H9 (cell line): ENCODE measurements around the gene MAGED4. TPM values are rescaled to one million over a fixed set of nuclear protein-coding genes. Genes with fewer than 3 reads are reported as not detected.
"Not testable (repeated sequence)": the region's sequence is repeated elsewhere in the genome, so short reads cannot be mapped to it uniquely, and the experiment has no call there.

ENCODE experiments used
- DNase-seq: peaks from one replicate; pipeline ENCODE4 v3.0.0-alpha.2; 2017
- H2AFZ ChIP-seq: one replicate; pipeline ENCODE4 v1.6.1; 2013; ENCODE audit warnings: mild to moderate bottlenecking, low read length, control low read depth, moderate library complexity
- H2AK5ac ChIP-seq: 2 replicates; pipeline ENCODE4 v1.6.1; 2013; ENCODE audit warnings: low read length, control low read depth, mixed read lengths; ENCODE audit not compliant: insufficient read length
- H2BK120ac ChIP-seq: one replicate; pipeline ENCODE4 v1.6.1; 2013; ENCODE audit warnings: low read depth, mild to moderate bottlenecking, low read length, control low read depth, inconsistent platforms; ENCODE audit not compliant: poor library complexity, severe bottlenecking
- H2BK12ac ChIP-seq: 2 replicates; pipeline ENCODE4 v1.6.1; 2013; ENCODE audit warnings: low read length, control low read depth, mixed read lengths, low read depth; ENCODE audit not compliant: insufficient read length
- H2BK15ac ChIP-seq: 2 replicates; pipeline ENCODE4 v1.6.1; 2013; ENCODE audit warnings: low read depth, low read length, control low read depth
- H2BK20ac ChIP-seq: one replicate; pipeline ENCODE4 v1.6.1; 2013; ENCODE audit warnings: low read depth, mild to moderate bottlenecking, low read length, control low read depth, inconsistent platforms; ENCODE audit not compliant: poor library complexity, severe bottlenecking
- H2BK5ac ChIP-seq: 2 replicates; pipeline ENCODE4 v1.6.1; 2013; ENCODE audit warnings: low read length, control low read depth, mixed read lengths; ENCODE audit not compliant: insufficient read length
- H3K14ac ChIP-seq: 2 replicates; pipeline ENCODE4 v1.6.1; 2013; ENCODE audit warnings: low read length, control low read depth; ENCODE audit not compliant: insufficient read depth
- H3K18ac ChIP-seq: 2 replicates; pipeline ENCODE4 v1.6.1; 2013; ENCODE audit warnings: low read depth, mild to moderate bottlenecking, mixed read lengths, low read length, control low read depth; ENCODE audit not compliant: insufficient read length
- H3K23ac ChIP-seq: 2 replicates; pipeline ENCODE4 v1.6.1; 2013; ENCODE audit warnings: low read length, control low read depth, mixed read lengths, low read depth; ENCODE audit not compliant: insufficient read length
- H3K23me2 ChIP-seq: 2 replicates; pipeline ENCODE4 v1.6.1; 2013; ENCODE audit warnings: low read depth, mild to moderate bottlenecking, mixed read lengths, low read length, control low read depth; ENCODE audit not compliant: insufficient read length, poor library complexity, severe bottlenecking
- H3K27ac ChIP-seq: 2 replicates; pipeline ENCODE4 v1.5.1; 2013; ENCODE audit warnings: low read length, control low read depth, mixed read lengths, low read depth; ENCODE audit not compliant: insufficient read length
- H3K27me3 ChIP-seq: 2 replicates; pipeline ENCODE4 v1.6.1; 2013; ENCODE audit warnings: low read length, control low read depth, inconsistent platforms; ENCODE audit not compliant: insufficient read depth
- H3K4ac ChIP-seq: 2 replicates; pipeline ENCODE4 v1.6.1; 2013; ENCODE audit warnings: low read depth, mild to moderate bottlenecking, control low read depth, inconsistent platforms, low read length, moderate library complexity
- H3K4me1 ChIP-seq: 2 replicates; pipeline ENCODE4 v1.6.1; 2013; ENCODE audit warnings: low read length, control low read depth, inconsistent platforms; ENCODE audit not compliant: insufficient read depth
- H3K4me2 ChIP-seq: 2 replicates; pipeline ENCODE4 v1.6.1; 2013; ENCODE audit warnings: low read length, control low read depth, mixed read lengths; ENCODE audit not compliant: insufficient read length, insufficient read depth
- H3K56ac ChIP-seq: 2 replicates; pipeline ENCODE4 v1.6.1; 2013; ENCODE audit warnings: low read depth, mild to moderate bottlenecking, mixed read lengths, low read length, control low read depth; ENCODE audit not compliant: insufficient read length
- H3K79me1 ChIP-seq: 2 replicates; pipeline ENCODE4 v1.6.1; 2013; ENCODE audit warnings: low read depth, mild to moderate bottlenecking, moderate library complexity, low read length, control low read depth, inconsistent platforms; ENCODE audit not compliant: insufficient read depth, poor library complexity, severe bottlenecking
- H3K79me2 ChIP-seq: 2 replicates; pipeline ENCODE4 v1.6.1; 2013; ENCODE audit warnings: low read length, control low read depth, inconsistent platforms; ENCODE audit not compliant: insufficient read depth
- H3K9ac ChIP-seq: 2 replicates; pipeline ENCODE4 v1.6.1; 2013; ENCODE audit warnings: low read length, control low read depth, mixed read lengths; ENCODE audit not compliant: insufficient read length; ENCODE audit errors: extremely low read depth
- H3K9me3 ChIP-seq: one replicate; pipeline ENCODE4 v1.6.1; 2013; ENCODE audit warnings: low read depth, low read length, inconsistent platforms; ENCODE audit not compliant: control insufficient read depth
- H3T11ph ChIP-seq: one replicate; pipeline ENCODE4 v1.6.1; 2013; ENCODE audit warnings: mild to moderate bottlenecking, low read length, control low read depth, inconsistent platforms
- H4K20me1 ChIP-seq: one replicate; pipeline ENCODE4 v1.6.1; 2013; ENCODE audit not compliant: control insufficient read depth, insufficient read length, insufficient read depth
- H4K5ac ChIP-seq: 2 replicates; pipeline ENCODE4 v1.6.1; 2013; ENCODE audit warnings: low read depth, mild to moderate bottlenecking, mixed read lengths, low read length, control low read depth; ENCODE audit not compliant: insufficient read length
- H4K8ac ChIP-seq: replicated peaks from 2 replicates; pipeline ENCODE4 v1.6.1; 2013; ENCODE audit warnings: low read length, control low read depth, mixed read lengths, low read depth; ENCODE audit not compliant: insufficient read length
- H4K91ac ChIP-seq: 2 replicates; pipeline ENCODE4 v1.6.1; 2013; ENCODE audit warnings: low read depth, mild to moderate bottlenecking, moderate library complexity, mixed read lengths, low read length, control low read depth; ENCODE audit not compliant: insufficient read length
- H3K27ac Mint-ChIP-seq, 3 experiments: 2 replicates in 2 of 3; 3 replicates in 1 of 3; pipeline ENCODE4 v1.8.0; 2020 to 2021; ENCODE audit warnings: mixed read lengths in 3 of 3, mild to moderate bottlenecking in 1 of 3, moderate library complexity in 1 of 3
- H3K27me3 Mint-ChIP-seq: 2 replicates; pipeline ENCODE4 v1.8.0; 2021; ENCODE audit warnings: low read depth, mild to moderate bottlenecking, moderate library complexity, mixed read lengths
- H3K36me3 Mint-ChIP-seq, 3 experiments: 2 replicates in 2 of 3; 3 replicates in 1 of 3; pipeline ENCODE4 v1.8.0; 2020 to 2021; ENCODE audit warnings: low read depth in 3 of 3, mixed read lengths in 3 of 3; ENCODE audit not compliant: insufficient read depth in 1 of 3
- H3K4me1 Mint-ChIP-seq, 2 experiments: 2 replicates each; pipeline ENCODE4 v1.8.0; 2020; ENCODE audit warnings: mixed read lengths in 2 of 2
- H3K4me3 Mint-ChIP-seq, 2 experiments: 2 replicates in 1 of 2; 3 replicates in 1 of 2; pipeline ENCODE4 v1.8.0; 2020 to 2021; ENCODE audit warnings: mild to moderate bottlenecking in 2 of 2, mixed read lengths in 2 of 2, moderate library complexity in 1 of 2
- H3K9me3 Mint-ChIP-seq, 2 experiments: 2 replicates in 1 of 2; 3 replicates in 1 of 2; pipeline ENCODE4 v1.8.0; 2020; ENCODE audit warnings: mild to moderate bottlenecking in 2 of 2, mixed read lengths in 2 of 2, moderate library complexity in 1 of 2
- WGBS: extraction: QIAGEN DNeasy Blood & Tissue Kit; methylation state at CpG from one replicate; pipeline ENCODE4 v1.1.7; 2013; ENCODE audit warnings: missing lambda C conversion rate, low lambda C conversion rate, mixed read lengths; ENCODE audit not compliant: insufficient read length; ENCODE audit errors: extremely low coverage; 5-methylcytosine and 5-hydroxymethylcytosine counted together
- long read RNA-seq: library from polyadenylated mRNA; unstranded; transcript quantifications from one replicate; pipeline ENCODE4 v2.0.0, GENCODE V29; 2020
- total RNA-seq: library from RNA; stranded (reverse); gene quantifications from 2 replicates; pipeline ENCODE4 v1.2.1, GENCODE V29; 2021

MAGED4 gene, protein sequence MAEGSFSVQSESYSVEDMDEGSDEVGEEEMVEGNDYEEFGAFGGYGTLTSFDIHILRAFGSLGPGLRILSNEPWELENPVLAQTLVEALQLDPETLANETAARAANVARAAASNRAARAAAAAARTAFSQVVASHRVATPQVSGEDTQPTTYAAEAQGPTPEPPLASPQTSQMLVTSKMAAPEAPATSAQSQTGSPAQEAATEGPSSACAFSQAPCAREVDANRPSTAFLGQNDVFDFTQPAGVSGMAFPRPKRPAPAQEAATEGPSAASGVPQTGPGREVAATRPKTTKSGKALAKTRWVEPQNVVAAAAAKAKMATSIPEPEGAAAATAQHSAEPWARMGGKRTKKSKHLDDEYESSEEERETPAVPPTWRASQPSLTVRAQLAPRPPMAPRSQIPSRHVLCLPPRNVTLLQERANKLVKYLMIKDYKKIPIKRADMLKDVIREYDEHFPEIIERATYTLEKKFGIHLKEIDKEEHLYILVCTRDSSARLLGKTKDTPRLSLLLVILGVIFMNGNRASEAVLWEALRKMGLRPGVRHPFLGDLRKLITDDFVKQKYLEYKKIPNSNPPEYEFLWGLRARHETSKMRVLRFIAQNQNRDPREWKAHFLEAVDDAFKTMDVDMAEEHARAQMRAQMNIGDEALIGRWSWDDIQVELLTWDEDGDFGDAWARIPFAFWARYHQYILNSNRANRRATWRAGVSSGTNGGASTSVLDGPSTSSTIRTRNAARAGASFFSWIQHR
- 74.5 and 79.1 TPM in 2 replicates for total RNA-seq
- long read RNA-seq, transcript MAGED4-204 (13 exons, 2,578 nt), result major isoform, 231 of 641 reads
- long read RNA-seq, transcript MAGED4-201 (13 exons, 2,495 nt), result minor isoform, 6 of 641 reads
- long read RNA-seq, transcript MAGED4-210 (13 exons, 2,483 nt), result minor isoform, 88 of 641 reads
- long read RNA-seq, partial matches to known transcripts, result 33 of 641 reads
- long read RNA-seq, other reads (novel, unspliced or antisense), result 283 of 641 reads

DNA sequence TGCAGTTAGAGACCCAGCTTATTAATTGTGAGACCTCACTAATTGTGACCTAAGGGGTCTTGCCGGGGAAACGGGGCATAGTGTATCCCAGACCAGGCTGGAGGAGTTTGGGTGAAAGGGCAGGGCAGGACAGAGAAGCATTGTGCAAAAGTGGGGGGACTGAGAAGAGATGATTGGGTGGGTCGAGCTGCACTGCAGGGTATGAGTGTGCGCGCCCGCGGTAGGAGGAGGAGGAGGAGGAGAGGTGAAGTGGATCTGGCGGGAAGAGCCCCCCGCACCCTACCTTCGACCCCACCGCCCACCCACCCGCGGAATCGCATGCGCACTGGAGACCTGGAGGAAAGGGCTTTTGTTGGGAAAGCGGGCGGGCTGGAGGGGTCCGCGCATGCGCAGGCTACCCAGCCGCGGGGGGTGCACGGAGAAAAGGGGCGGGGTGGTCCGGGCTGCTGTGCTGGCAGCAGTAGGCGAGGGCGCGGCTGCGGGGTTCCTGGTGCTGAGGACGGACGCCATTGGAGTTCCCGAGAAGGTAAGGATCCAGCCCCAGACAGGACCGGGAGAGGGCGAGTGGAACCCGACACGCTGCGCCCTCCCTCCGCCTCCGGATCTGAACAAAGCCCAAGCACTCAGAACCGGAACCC lies at the start of gene MAGED4:
TSS of gene MAGED4 (plus strand) at position 449 of the 638 bp plus-strand sequence. CDS start 1,035 bp downstream, outside the sequence.
- H3K79me1 ChIP-seq, H3K9me3 ChIP-seq, H2BK5ac ChIP-seq, H3K27ac Mint-ChIP-seq, H3K27me3 ChIP-seq, H3K27ac ChIP-seq, H3K9me3 Mint-ChIP-seq, H2BK15ac ChIP-seq, H3K4ac ChIP-seq, H3K23me2 ChIP-seq, H3K9ac ChIP-seq, DNase-seq, H4K91ac ChIP-seq, H2AFZ ChIP-seq, H3K23ac ChIP-seq, H3K4me2 ChIP-seq, H3K4me3 Mint-ChIP-seq, H2BK20ac ChIP-seq, H2BK12ac ChIP-seq, H3T11ph ChIP-seq, H3K56ac ChIP-seq, H3K14ac ChIP-seq, H4K5ac ChIP-seq, H2AK5ac ChIP-seq, H3K4me1 Mint-ChIP-seq, H3K4me1 ChIP-seq, H3K18ac ChIP-seq, H4K20me1 ChIP-seq, H2BK120ac ChIP-seq, H3K36me3 Mint-ChIP-seq, H4K8ac ChIP-seq, H3K27me3 Mint-ChIP-seq, H3K79me2 ChIP-seq: not testable (repeated sequence)
- no CpG with 5 or more reads among the region's 40 CpGs for WGBS
